ENCODE measurements around the gene ANO10.
"Not testable (repeated sequence)": the region's sequence is repeated elsewhere in the genome, so short reads cannot be mapped to it uniquely, and the experiment has no call there.

- TF ChIP-seq POLR2AphosphoS5, CTCF, EP300, POLR2A (IDR thresholded peaks at IDR 0.05): not testable (repeated sequence)
These were observed 28.2 kb downstream of the ANO10 start for GRCh38 chr3:43593588-43593987.
